Occipital lobe (tissue), 2 donors: ENCODE data around the gene RAI2. TPM values are rescaled to one million over a fixed set of nuclear protein-coding genes. Genes with fewer than 3 reads are reported as not detected.

ENCODE experiments used
- DNase-seq: peaks from one replicate; lab custom pipeline; 2025; lab: John Stamatoyannopoulos, UW
- total RNA-seq: library from RNA; depleted of rRNA; stranded (reverse); fragments of >200 nt; gene quantifications from one replicate; pipeline ENCODE4 v1.2.3, GENCODE V29; 2014

The RAI2 gene
- total RNA-seq: 3.1 TPM

- peak; percentile 3 for DNase-seq
These were observed at the start of gene RAI2 for GRCh38 chrX:17860811-17861488. RAI2 (minus strand) TSS chrX:17861298; CDS start chrX:17802010, 59,288 bp downstream.

GRCh38 chrX:17888421-17888820, 27.3 kb upstream of the RAI2 start:
- DNase-seq: no peak

GRCh38 chrX:17882680-17883079, 21.6 kb upstream of the RAI2 start:
- no peak for DNase-seq

GRCh38 chrX:17878028-17878670, 17.1 kb upstream of the RAI2 start:
- DNase-seq: no peak

- DNase-seq: no peak
These were observed 15.0 kb upstream of the RAI2 start for GRCh38 chrX:17876135-17876534.

GRCh38 chrX:17869580-17869979, 8.5 kb upstream of the RAI2 start:
- no peak for DNase-seq

- DNase-seq: no peak
These were observed 452 bp upstream of the RAI2 start for GRCh38 chrX:17861489-17862011.

- no peak for DNase-seq
These were observed 818 bp downstream of the RAI2 start for GRCh38 chrX:17860179-17860780.

- DNase-seq: no peak
These were observed 1.4 kb downstream of the RAI2 start for GRCh38 chrX:17859609-17860178.

GRCh38 chrX:17854531-17854930, 6.6 kb downstream of the RAI2 start:
- no peak for DNase-seq

GRCh38 chrX:17854069-17854468, 7.0 kb downstream of the RAI2 start:
- no peak for DNase-seq

- DNase-seq: no peak
These were observed 9.2 kb downstream of the RAI2 start for GRCh38 chrX:17851874-17852273.

GRCh38 chrX:17848545-17849265, 12.4 kb downstream of the RAI2 start:
- DNase-seq: no peak

- DNase-seq: no peak
These were observed 15.1 kb downstream of the RAI2 start for GRCh38 chrX:17846045-17846444.

GRCh38 chrX:17844236-17844635, 16.9 kb downstream of the RAI2 start:
- no peak for DNase-seq

- no peak for DNase-seq
These were observed 18.2 kb downstream of the RAI2 start for GRCh38 chrX:17842769-17843525.

GRCh38 chrX:17839269-17839668, 21.8 kb downstream of the RAI2 start:
- no peak for DNase-seq

- DNase-seq: no peak
These were observed 24.3 kb downstream of the RAI2 start for GRCh38 chrX:17836830-17837229.

GRCh38 chrX:17833954-17834353, 27.1 kb downstream of the RAI2 start:
- DNase-seq: no peak

GRCh38 chrX:17831255-17831654, 29.8 kb downstream of the RAI2 start:
- DNase-seq: no peak

GRCh38 chrX:17830211-17830610, 30.9 kb downstream of the RAI2 start:
- DNase-seq: no peak
